ENCODE measurements around the gene SLC37A4. TPM values are rescaled to one million over a fixed set of nuclear protein-coding genes. Genes with fewer than 3 reads are reported as not detected.
A peak's percentile ranks its signal among the peaks of the same experiment; 100 is the strongest.
"Not testable (repeated sequence)": the region's sequence is repeated elsewhere in the genome, so short reads cannot be mapped to it uniquely, and the experiment has no call there.

Gene SLC37A4
- total RNA-seq (5.7 TPM), polyA plus RNA-seq (ENCODE audit: insufficient read depth in 1 of 8, insufficient read length in 8 of 8, low replicate concordance in 1 of 8) (10 to 100 TPM in 6 of 8 donors, 1 to 10 TPM in 2; 8.9 to 18.4 (median 11.1) TPM)
- long read RNA-seq, donor 1, partial matches to known transcripts: 0 of 1 reads
- long read RNA-seq, donor 1, other reads (novel, unspliced or antisense): 0 of 1 reads
- long read RNA-seq, donor 2, partial matches to known transcripts: 0 of 1 reads
- long read RNA-seq, donor 2, other reads (novel, unspliced or antisense): 0 of 1 reads
- long read RNA-seq, donor 3, partial matches to known transcripts: 0 of 2 reads
- long read RNA-seq, donor 3, other reads (novel, unspliced or antisense): 0 of 2 reads
- long read RNA-seq, donor 4, partial matches to known transcripts: 0 of 1 reads
- long read RNA-seq, donor 4, other reads (novel, unspliced or antisense): 0 of 1 reads
- long read RNA-seq, donor 5, partial matches to known transcripts: 0 of 4 reads
- long read RNA-seq, donor 5, other reads (novel, unspliced or antisense): 0 of 4 reads
- long read RNA-seq, donor 6, partial matches to known transcripts: 0 of 3 reads
- long read RNA-seq, donor 6, other reads (novel, unspliced or antisense): 0 of 3 reads
- long read RNA-seq, donor 7: 0 reads
- long read RNA-seq, donor 8: 0 reads
- long read RNA-seq, donor 9, partial matches to known transcripts: 0 of 2 reads
- long read RNA-seq, donor 9, other reads (novel, unspliced or antisense): 0 of 2 reads
- long read RNA-seq, donor 10, partial matches to known transcripts: 0 of 1 reads
- long read RNA-seq, donor 10, other reads (novel, unspliced or antisense): 0 of 1 reads
- long read RNA-seq, donor 11: 0 reads

GRCh38 chr11:119030329-119031047, at the start of gene SLC37A4:
Gene SLC37A4, minus strand, starts transcription at chr11:119030877.
- Histone ChIP-seq H3K4me3 (ENCODE audit: low read length) (peak within 1 kb of the TSS; percentile 73), H3K9me3 (replicated peaks; ENCODE audit: control insufficient read depth, low read depth, low read length) (no peaks in the 10 kb centered on the region), H3K27me3 (ENCODE audit: control insufficient read depth, insufficient read depth, low read length) (no peaks in the 10 kb centered on the region), H3K27ac (ENCODE audit: low read length) (peak within 1 kb of the TSS; percentile 7), H3K4me1 (ENCODE audit: control insufficient read depth, insufficient read depth, low read length) (peaks cover 22% of the 10 kb centered on the region), H3K36me3 (ENCODE audit: control insufficient read depth, insufficient read depth, low read length) (peaks cover 28% of the 10 kb centered on the region)
- under 1% methylated on average over 58 of the region's 67 CpGs for WGBS (ENCODE audit: insufficient coverage)
- DNase-seq: peak; percentile 97

- Histone ChIP-seq H3K27me3 (ENCODE audit: control insufficient read depth, insufficient read depth, low read length) (no peaks in the 10 kb centered on the region), H3K4me3 (ENCODE audit: low read length) (no peak overlapping the region), H3K4me1 (ENCODE audit: control insufficient read depth, insufficient read depth, low read length) (no peaks in the 10 kb centered on the region), H3K9me3 (replicated peaks; ENCODE audit: control insufficient read depth, low read depth, low read length) (no peaks in the 10 kb centered on the region), H3K36me3 (ENCODE audit: control insufficient read depth, insufficient read depth, low read length) (peaks cover 71% of the 10 kb centered on the region), H3K27ac (ENCODE audit: low read length) (no peak overlapping the region)
- no peak for DNase-seq
- 90% methylated on average over 12 of the region's 19 CpGs for WGBS (ENCODE audit: insufficient coverage)
Measured at GRCh38 chr11:119078675-119079420, 48.2 kb upstream of the SLC37A4 start.

GRCh38 chr11:119077839-119078238, 47.2 kb upstream of the SLC37A4 start:
- whole genome bisulfite sequencing (ENCODE audit: insufficient coverage): 96% methylated on average over 10 of the region's 11 CpGs

GRCh38 chr11:119067371-119068222, 36.9 kb upstream of the SLC37A4 start, which contains the start of gene VPS11:
Gene VPS11, plus strand, starts transcription at chr11:119067818. Its CDS starts 6 bp downstream, at chr11:119067824.
- peaks cover 12% of the 10 kb centered on the region for H3K4me1 ChIP-seq (ENCODE audit: control insufficient read depth, insufficient read depth, low read length)
- no peaks in the 10 kb centered on the region for H3K9me3 ChIP-seq (replicated peaks; ENCODE audit: control insufficient read depth, low read depth, low read length)
- DNase-seq: peak; percentile 98
- under 1% methylated on average over 40 of the region's 49 CpGs for WGBS (ENCODE audit: insufficient coverage)
- H3K36me3 ChIP-seq (ENCODE audit: control insufficient read depth, insufficient read depth, low read length): peaks cover 27% of the 10 kb centered on the region
- H3K4me3 ChIP-seq (ENCODE audit: low read length): peak within 1 kb of the TSS; percentile 99
- no peaks in the 10 kb centered on the region for H3K27me3 ChIP-seq (ENCODE audit: control insufficient read depth, insufficient read depth, low read length)
- H3K27ac ChIP-seq (ENCODE audit: low read length): peak within 1 kb of the TSS; percentile 98

More at GRCh38 chr11:119077839-119078238, 47.2 kb upstream of the SLC37A4 start:
- Histone ChIP-seq H3K27ac (ENCODE audit: low read length) (no peak overlapping the region), H3K4me1 (ENCODE audit: control insufficient read depth, insufficient read depth, low read length) (no peaks in the 10 kb centered on the region), H3K27me3 (ENCODE audit: control insufficient read depth, insufficient read depth, low read length) (no peaks in the 10 kb centered on the region), H3K4me3 (ENCODE audit: low read length) (no peak overlapping the region), H3K9me3 (replicated peaks; ENCODE audit: control insufficient read depth, low read depth, low read length) (no peaks in the 10 kb centered on the region), H3K36me3 (ENCODE audit: control insufficient read depth, insufficient read depth, low read length) (peaks cover 81% of the 10 kb centered on the region)
- no peak for DNase-seq

- Histone ChIP-seq H3K27me3 (ENCODE audit: control insufficient read depth, insufficient read depth, low read length) (no peaks in the 10 kb centered on the region), H3K4me3 (ENCODE audit: low read length) (no peak overlapping the region), H3K27ac (ENCODE audit: low read length) (no peak overlapping the region), H3K9me3 (replicated peaks; ENCODE audit: control insufficient read depth, low read depth, low read length) (no peaks in the 10 kb centered on the region), H3K36me3 (ENCODE audit: control insufficient read depth, insufficient read depth, low read length) (peaks cover 11% of the 10 kb centered on the region), H3K4me1 (ENCODE audit: control insufficient read depth, insufficient read depth, low read length) (peaks cover 12% of the 10 kb centered on the region)
- WGBS (ENCODE audit: insufficient coverage): 40% methylated on average over 4 of the region's 4 CpGs
- no peak for DNase-seq
Measured at GRCh38 chr11:119065369-119065768, 34.7 kb upstream of the SLC37A4 start.

GRCh38 chr11:119062779-119063178, 32.1 kb upstream of the SLC37A4 start:
- no peaks in the 10 kb centered on the region for H3K36me3 ChIP-seq (ENCODE audit: control insufficient read depth, insufficient read depth, low read length)

GRCh38 chr11:119061256-119061655, 30.6 kb upstream of the SLC37A4 start:
- Histone ChIP-seq H3K27me3 (ENCODE audit: control insufficient read depth, insufficient read depth, low read length) (no peaks in the 10 kb centered on the region), H3K4me3 (ENCODE audit: low read length) (no peak overlapping the region), H3K27ac (ENCODE audit: low read length) (no peak overlapping the region), H3K36me3 (ENCODE audit: control insufficient read depth, insufficient read depth, low read length) (no peaks in the 10 kb centered on the region), H3K9me3 (replicated peaks; ENCODE audit: control insufficient read depth, low read depth, low read length) (no peaks in the 10 kb centered on the region), H3K4me1 (ENCODE audit: control insufficient read depth, insufficient read depth, low read length) (peaks cover 10% of the 10 kb centered on the region)
- 100% methylated on average over 1 of the region's 3 CpGs for WGBS (ENCODE audit: insufficient coverage)
- DNase-seq: no peak

More at GRCh38 chr11:119062779-119063178, 32.1 kb upstream of the SLC37A4 start:
- Histone ChIP-seq H3K4me1 (ENCODE audit: control insufficient read depth, insufficient read depth, low read length) (peaks cover 12% of the 10 kb centered on the region), H3K9me3 (replicated peaks; ENCODE audit: control insufficient read depth, low read depth, low read length) (no peaks in the 10 kb centered on the region), H3K4me3 (ENCODE audit: low read length) (no peak overlapping the region), H3K27me3 (ENCODE audit: control insufficient read depth, insufficient read depth, low read length) (no peaks in the 10 kb centered on the region), H3K27ac (ENCODE audit: low read length) (no peak overlapping the region)
- 81% methylated on average over 3 of the region's 5 CpGs for WGBS (ENCODE audit: insufficient coverage)
- no peak for DNase-seq

- 80% methylated on average over 1 of the region's 35 CpGs for WGBS (ENCODE audit: insufficient coverage)
- H3K4me3 ChIP-seq (ENCODE audit: low read length); H3K27ac ChIP-seq (ENCODE audit: low read length); H3K9me3 ChIP-seq (replicated peaks; ENCODE audit: control insufficient read depth, low read depth, low read length); DNase-seq; H3K27me3 ChIP-seq (ENCODE audit: control insufficient read depth, insufficient read depth, low read length): not testable (repeated sequence)
- Histone ChIP-seq H3K4me1 (ENCODE audit: control insufficient read depth, insufficient read depth, low read length) (peaks cover 18% of the 10 kb centered on the region), H3K36me3 (ENCODE audit: control insufficient read depth, insufficient read depth, low read length) (peaks cover 16% of the 10 kb centered on the region)
Measured at GRCh38 chr11:119059128-119059527, 28.5 kb upstream of the SLC37A4 start.
